Skeletal muscle tissue (tissue), 4 donors: ENCODE measurements around the gene MRPL20. TPM values are rescaled to one million over a fixed set of nuclear protein-coding genes. Genes with fewer than 3 reads are reported as not detected.
"Not testable (repeated sequence)": the region's sequence is repeated elsewhere in the genome, so short reads cannot be mapped to it uniquely, and the experiment has no call there.

Source experiments
- H3K27ac ChIP-seq: one replicate; pipeline ENCODE4 v1.7.0; 2013; ENCODE audit warnings: mild to moderate bottlenecking, low read depth, low read length, inconsistent platforms
- H3K27me3 ChIP-seq, 3 donors: one replicate each; pipeline ENCODE4 v1.7.0; 2013; ENCODE audit warnings: low read length in 3 of 3; ENCODE audit not compliant: control insufficient read depth in 3 of 3, insufficient read depth in 3 of 3
- H3K36me3 ChIP-seq, 3 donors: one replicate each; pipeline ENCODE4 v1.7.0; 2013; ENCODE audit warnings: low read length in 3 of 3; ENCODE audit not compliant: control insufficient read depth in 3 of 3, insufficient read depth in 3 of 3
- H3K4me1 ChIP-seq, 3 donors: one replicate each; pipeline ENCODE4 v1.7.0; 2013; ENCODE audit warnings: low read length in 3 of 3, mild to moderate bottlenecking in 3 of 3; ENCODE audit not compliant: control insufficient read depth in 3 of 3, insufficient read depth in 3 of 3
- H3K4me3 ChIP-seq, 3 donors: one replicate each; pipeline ENCODE4 v1.7.0; 2013; ENCODE audit warnings: low read length in 3 of 3
- H3K9ac ChIP-seq, 3 donors: one replicate each; pipeline ENCODE4 v1.7.0; 2013; ENCODE audit warnings: low read length in 3 of 3, mild to moderate bottlenecking in 3 of 3, moderate library complexity in 2 of 3, low read depth in 1 of 3
- H3K9me3 ChIP-seq, 3 donors: one replicate each; pipeline ENCODE4 v1.7.0; 2013; ENCODE audit warnings: low read length in 3 of 3; ENCODE audit not compliant: control insufficient read depth in 3 of 3
- total RNA-seq: library from RNA; depleted of rRNA; stranded (reverse); fragments of >200 nt; gene quantifications from one replicate; pipeline ENCODE4 v1.2.3, GENCODE V29; 2014
- donor health status: Osteomylitis.

Gene MRPL20
- total RNA-seq, 1 donor from 2014 or later: 75.7 TPM

GRCh38 chr1:1407636-1408318 is 684 bp upstream of the MRPL20 start:
- peaks cover 18 to 38% (median 25%) of the 10 kb centered on the region in 3 donors for H3K4me1 ChIP-seq
- H3K4me3 ChIP-seq: peak overlapping the region; percentile 86 to 95 (median 94)
- peak overlapping the region; percentile 87 to 96 (median 91) for H3K9ac ChIP-seq
- H3K36me3 ChIP-seq: peaks cover 18 to 23% (median 19%) of the 10 kb centered on the region in 3 donors
- no peaks in the 10 kb centered on the region for H3K9me3 ChIP-seq
- peak overlapping the region; percentile 86 for H3K27ac ChIP-seq
- no peaks in the 10 kb centered on the region for H3K27me3 ChIP-seq

- Histone ChIP-seq H3K9ac (peak overlapping the region; percentile 85 to 96 (median 91)), H3K9me3 (no peaks in the 10 kb centered on the region), H3K4me3 (peak overlapping the region; percentile 86 to 95 (median 94)), H3K27me3 (no peaks in the 10 kb centered on the region), H3K36me3 (peaks cover 30 to 34% (median 31%) of the 10 kb centered on the region in 3 donors), H3K4me1 (peaks cover 18 to 45% (median 32%) of the 10 kb centered on the region in 3 donors), H3K27ac (peak overlapping the region; percentile 86)
These were observed 832 bp downstream of the MRPL20 start for GRCh38 chr1:1406101-1406820.

DNA sequence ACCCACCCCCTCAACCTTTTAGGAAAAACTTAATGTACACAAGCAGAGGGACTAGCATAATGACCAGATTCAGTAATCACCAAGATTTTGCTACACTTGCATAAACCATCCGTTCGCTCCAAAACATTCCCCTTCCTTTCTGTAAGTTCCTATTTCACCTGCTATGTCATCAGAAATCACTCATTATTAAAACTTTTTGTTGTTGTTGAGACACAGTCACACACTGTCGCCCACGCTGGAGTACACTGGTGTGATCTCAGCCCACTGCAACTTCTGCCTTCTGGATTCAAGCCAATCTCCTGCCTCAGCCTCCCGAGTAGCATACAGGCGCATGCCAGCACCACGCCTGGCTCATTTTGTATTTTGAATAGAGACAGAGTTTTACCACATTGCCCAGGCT is 3.4 kb downstream of the MRPL20 start:
- H3K27me3 ChIP-seq: no peaks in the 10 kb centered on the region
- H3K9me3 ChIP-seq: no peaks in the 10 kb centered on the region
- no peak overlapping the region for H3K4me3 ChIP-seq
- no peak overlapping the region for H3K27ac ChIP-seq
- H3K36me3 ChIP-seq: peaks cover 38 to 39% (median 39%) of the 10 kb centered on the region in 3 donors
- H3K4me1 ChIP-seq: peaks cover 32 to 57% (median 45%) of the 10 kb centered on the region in 3 donors
- no peak overlapping the region for H3K9ac ChIP-seq

DNA sequence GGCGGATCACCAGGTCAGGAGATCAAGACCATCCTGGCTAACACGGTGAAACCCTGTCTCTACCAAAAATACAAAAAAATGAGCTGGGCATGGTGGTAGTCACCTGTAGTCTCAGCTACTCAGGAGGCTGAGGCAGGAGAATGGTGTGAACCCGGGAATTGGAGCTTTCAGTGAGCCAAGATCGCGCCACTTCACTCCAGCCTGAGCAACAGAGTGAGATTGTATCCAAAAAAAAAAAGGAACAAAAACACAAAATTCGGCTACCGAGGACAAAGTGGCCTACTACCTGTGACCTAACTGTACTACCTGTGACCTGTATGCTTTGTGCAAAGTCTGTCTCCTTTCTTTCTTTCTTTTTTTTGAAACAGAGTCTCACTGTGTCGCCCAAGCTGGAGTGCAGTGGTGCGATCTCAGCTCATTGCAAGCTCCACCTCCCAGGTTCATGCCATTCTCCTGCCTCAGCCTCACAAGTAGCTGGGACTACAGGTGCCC is 4.1 kb downstream of the MRPL20 start:
- not testable (repeated sequence) for H3K27me3 ChIP-seq, H3K9me3 ChIP-seq, H3K9ac ChIP-seq, H3K27ac ChIP-seq, H3K4me3 ChIP-seq
- Histone ChIP-seq H3K4me1 (peaks cover 38 to 56% (median 45%) of the 10 kb centered on the region in 3 donors), H3K36me3 (peaks cover 39 to 43% (median 42%) of the 10 kb centered on the region in 3 donors)

- H3K27ac ChIP-seq: no peak overlapping the region
- H3K9ac ChIP-seq: no peak overlapping the region
- no peaks in the 10 kb centered on the region for H3K9me3 ChIP-seq
- H3K4me3 ChIP-seq: no peak overlapping the region
- peaks cover 42 to 60% (median 51%) of the 10 kb centered on the region in 3 donors for H3K4me1 ChIP-seq
- H3K27me3 ChIP-seq: no peaks in the 10 kb centered on the region
- H3K36me3 ChIP-seq: peaks cover 46 to 49% (median 49%) of the 10 kb centered on the region in 3 donors
These were observed 4.8 kb downstream of the MRPL20 start for GRCh38 chr1:1402072-1402900.

DNA sequence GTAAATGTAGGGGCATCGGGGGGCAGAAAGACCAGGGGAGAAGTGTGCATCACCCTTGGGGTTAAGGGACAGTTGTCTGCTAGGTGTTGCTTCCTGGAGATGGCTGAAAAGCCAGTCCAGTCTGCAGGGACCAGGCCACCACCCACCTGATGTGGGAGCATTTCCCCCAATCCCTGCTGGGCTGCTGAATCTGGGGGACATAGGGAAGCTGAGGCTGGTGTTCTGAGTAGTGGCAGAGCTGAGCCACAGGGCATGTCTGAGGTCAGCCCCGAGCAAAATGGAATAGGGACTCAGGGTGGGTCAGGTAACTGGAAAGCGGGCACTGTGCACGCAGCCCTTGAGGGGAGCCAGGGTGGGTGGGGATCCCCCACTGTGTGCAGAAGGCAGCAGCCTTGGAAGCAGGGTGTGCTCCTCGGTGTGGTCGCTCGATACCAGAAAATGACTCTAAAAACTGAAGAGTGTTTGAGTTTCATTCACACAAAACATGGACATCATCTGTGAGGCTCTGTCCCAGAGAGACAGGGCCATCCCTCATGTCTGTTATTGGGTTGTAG is 5.6 kb downstream of the MRPL20 start:
- H3K27me3 ChIP-seq: no peaks in the 10 kb centered on the region
- H3K9me3 ChIP-seq: no peaks in the 10 kb centered on the region
- no peak overlapping the region for H3K4me3 ChIP-seq
- peaks cover 46 to 62% (median 50%) of the 10 kb centered on the region in 3 donors for H3K4me1 ChIP-seq
- no peak overlapping the region for H3K27ac ChIP-seq
- H3K36me3 ChIP-seq: peaks cover 50 to 54% (median 53%) of the 10 kb centered on the region in 3 donors
- peak overlapping the region in 1 of 3 donors; percentile 97 for H3K9ac ChIP-seq

DNA sequence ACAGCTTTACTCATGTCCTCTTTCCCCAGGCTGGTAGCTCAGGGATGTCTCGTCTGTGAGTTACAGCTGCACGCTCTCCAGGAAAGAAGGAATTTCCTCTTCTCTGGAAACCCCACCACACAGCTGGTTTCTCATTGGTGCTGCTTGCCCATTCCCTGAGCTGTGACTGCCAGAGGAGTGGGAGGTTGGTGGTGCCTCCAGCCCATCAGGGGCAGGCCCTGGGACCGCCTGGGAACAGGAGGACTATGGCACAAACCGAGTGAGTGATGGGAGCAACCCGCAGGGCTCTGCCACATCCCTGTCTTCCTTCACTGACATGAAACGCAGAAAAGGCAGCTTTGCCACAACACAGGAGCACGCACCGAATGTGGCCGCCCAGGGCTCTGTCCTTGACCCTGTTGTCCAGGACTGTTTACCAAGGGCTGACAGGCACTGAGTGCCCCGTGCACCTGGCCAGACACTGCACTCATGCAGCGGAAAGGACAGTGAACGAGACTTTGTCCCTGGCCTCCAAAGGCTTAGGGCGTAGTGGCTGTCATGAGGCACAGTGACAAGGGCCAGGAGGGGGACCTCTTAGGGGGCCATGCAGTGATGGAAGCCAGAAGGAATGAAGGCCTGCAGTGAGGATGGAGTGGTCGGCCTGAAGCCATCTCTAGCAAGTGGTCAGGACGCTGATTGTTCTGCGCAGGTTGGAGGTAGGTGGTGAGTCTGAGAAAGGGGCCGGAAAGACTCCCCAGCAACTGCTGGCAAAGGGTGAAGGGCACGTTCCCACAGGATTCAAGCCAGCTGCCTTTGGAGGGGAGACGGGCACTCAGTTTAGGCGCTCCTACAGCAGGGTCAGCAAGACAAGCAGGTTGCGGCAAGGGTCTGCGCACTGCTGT is 6.3 kb downstream of the MRPL20 start:
- Histone ChIP-seq H3K9ac (peak overlapping the region; percentile 85 to 97 (median 93)), H3K4me1 (peaks cover 40 to 55% (median 43%) of the 10 kb centered on the region in 3 donors), H3K27me3 (no peaks in the 10 kb centered on the region), H3K4me3 (peak overlapping the region; percentile 93 to 98 (median 96)), H3K27ac (peak overlapping the region; percentile 11), H3K9me3 (no peaks in the 10 kb centered on the region), H3K36me3 (peaks cover 50 to 52% (median 51%) of the 10 kb centered on the region in 3 donors)

- H3K27ac ChIP-seq: peak overlapping the region; percentile 85
- no peaks in the 10 kb centered on the region for H3K9me3 ChIP-seq
- peak overlapping the region; percentile 93 to 98 (median 96) for H3K4me3 ChIP-seq
- H3K36me3 ChIP-seq: peaks cover 50 to 52% (median 52%) of the 10 kb centered on the region in 3 donors
- peaks cover 38 to 54% (median 41%) of the 10 kb centered on the region in 3 donors for H3K4me1 ChIP-seq
- H3K9ac ChIP-seq: peak overlapping the region; percentile 85 to 97 (median 93)
- H3K27me3 ChIP-seq: no peaks in the 10 kb centered on the region
These were observed 7.1 kb downstream of the MRPL20 start for GRCh38 chr1:1399872-1400575.
